NCI-H460 (cell line): ENCODE results near the gene REXO1. TPM values are rescaled to one million over a fixed set of nuclear protein-coding genes. Genes with fewer than 3 reads are reported as not detected.

Source experiments
- DNase-seq: peaks from one replicate; pipeline ENCODE4 v3.0.0-alpha.2; 2016; ENCODE audit warnings: low read depth; ENCODE audit errors: extremely low read depth
- total RNA-seq: library from RNA; depleted of rRNA; stranded (reverse); fragments of >200 nt; shearing (Covaris generic); gene quantifications from 2 replicates; pipeline ENCODE4 v1.2.3, GENCODE V29; 2014

The REXO1 gene
- total RNA-seq, 1 experiment from 2014 or later: 6.6 TPM

GRCh38 chr19:1862068-1862423 is 13.8 kb upstream of the REXO1 start:
- DNase-seq: no peak

- DNase-seq: no peak
These were observed 13.3 kb upstream of the REXO1 start for GRCh38 chr19:1861599-1862031.

GRCh38 chr19:1860821-1861598 is 12.7 kb upstream of the REXO1 start:
- DNase-seq: no peak

- DNase-seq: no peak
These were observed 11.9 kb upstream of the REXO1 start for GRCh38 chr19:1860042-1860775.

GRCh38 chr19:1859331-1859781 is 11.1 kb upstream of the REXO1 start:
- no peak for DNase-seq

GRCh38 chr19:1858412-1859081 is 10.3 kb upstream of the REXO1 start:
- DNase-seq: no peak

- DNase-seq: no peak
These were observed 9.5 kb upstream of the REXO1 start for GRCh38 chr19:1857648-1858326.

GRCh38 chr19:1856698-1857603 is 8.7 kb upstream of the REXO1 start:
- DNase-seq: no peak

GRCh38 chr19:1856345-1856697 is 8.0 kb upstream of the REXO1 start:
- DNase-seq: no peak

GRCh38 chr19:1855828-1856255 is 7.6 kb upstream of the REXO1 start:
- DNase-seq: no peak

GRCh38 chr19:1855040-1855827 is 7.0 kb upstream of the REXO1 start:
- peak; percentile 81 for DNase-seq

- DNase-seq: no peak
These were observed 6.3 kb upstream of the REXO1 start for GRCh38 chr19:1854542-1855039.

- no peak for DNase-seq
These were observed 5.8 kb upstream of the REXO1 start for GRCh38 chr19:1854039-1854541.

- peak; percentile 69 for DNase-seq
These were observed 5.2 kb upstream of the REXO1 start for GRCh38 chr19:1853295-1854038.

- no peak for DNase-seq
These were observed 4.4 kb upstream of the REXO1 start for GRCh38 chr19:1852581-1853128.

GRCh38 chr19:1851654-1852580 is 3.6 kb upstream of the REXO1 start:
- no peak for DNase-seq
